HG02981 (cell line): ENCODE data around the gene ARMC12.
"Not testable (repeated sequence)": the region's sequence is repeated elsewhere in the genome, so short reads cannot be mapped to it uniquely, and the experiment has no call there.

Experiments used
- ATAC-seq: cut with Tn5 transposase; IDR thresholded peaks from one replicate; pipeline ENCODE4 v1.9.1; 2021; ENCODE audit warnings: mild to moderate bottlenecking, moderate library complexity; ENCODE audit not compliant: unreplicated experiment

ARMC12 gene, protein sequence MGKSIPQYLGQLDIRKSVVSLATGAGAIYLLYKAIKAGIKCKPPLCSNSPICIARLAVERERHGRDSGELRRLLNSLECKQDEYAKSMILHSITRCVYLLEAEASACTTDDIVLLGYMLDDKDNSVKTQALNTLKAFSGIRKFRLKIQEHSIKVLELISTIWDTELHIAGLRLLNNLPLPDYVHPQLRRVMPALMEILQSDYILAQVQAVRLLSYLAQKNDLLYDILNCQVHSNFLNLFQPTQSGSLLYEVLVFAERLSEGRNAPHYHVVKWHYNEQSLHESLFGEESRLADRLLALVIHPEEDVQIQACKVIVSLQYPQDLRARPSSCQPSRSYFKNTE

DNA sequence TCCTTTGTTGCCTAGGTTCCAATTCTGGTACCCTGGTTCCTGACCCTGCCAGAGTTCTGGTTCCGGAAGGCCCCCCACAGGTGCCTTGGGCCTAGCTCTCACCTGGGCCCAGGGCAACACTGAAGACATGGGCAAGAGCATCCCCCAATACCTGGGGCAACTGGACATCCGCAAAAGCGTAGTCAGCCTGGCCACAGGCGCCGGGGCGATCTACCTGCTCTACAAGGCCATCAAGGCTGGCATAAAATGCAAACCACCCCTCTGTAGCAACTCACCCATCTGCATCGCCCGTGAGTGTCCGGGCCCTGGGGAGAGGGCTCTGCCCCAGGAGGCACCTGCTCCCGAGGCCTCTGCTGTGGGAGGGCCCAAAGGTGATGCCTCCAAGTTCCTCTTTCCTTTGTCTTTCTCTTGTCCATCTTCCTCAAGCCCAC lies at the start of gene ARMC12:
TSS of gene ARMC12 (plus strand) at position 51 of the 431 bp plus-strand sequence. CDS start at position 128, 77 bp downstream.
- ATAC-seq, result no peak

DNA sequence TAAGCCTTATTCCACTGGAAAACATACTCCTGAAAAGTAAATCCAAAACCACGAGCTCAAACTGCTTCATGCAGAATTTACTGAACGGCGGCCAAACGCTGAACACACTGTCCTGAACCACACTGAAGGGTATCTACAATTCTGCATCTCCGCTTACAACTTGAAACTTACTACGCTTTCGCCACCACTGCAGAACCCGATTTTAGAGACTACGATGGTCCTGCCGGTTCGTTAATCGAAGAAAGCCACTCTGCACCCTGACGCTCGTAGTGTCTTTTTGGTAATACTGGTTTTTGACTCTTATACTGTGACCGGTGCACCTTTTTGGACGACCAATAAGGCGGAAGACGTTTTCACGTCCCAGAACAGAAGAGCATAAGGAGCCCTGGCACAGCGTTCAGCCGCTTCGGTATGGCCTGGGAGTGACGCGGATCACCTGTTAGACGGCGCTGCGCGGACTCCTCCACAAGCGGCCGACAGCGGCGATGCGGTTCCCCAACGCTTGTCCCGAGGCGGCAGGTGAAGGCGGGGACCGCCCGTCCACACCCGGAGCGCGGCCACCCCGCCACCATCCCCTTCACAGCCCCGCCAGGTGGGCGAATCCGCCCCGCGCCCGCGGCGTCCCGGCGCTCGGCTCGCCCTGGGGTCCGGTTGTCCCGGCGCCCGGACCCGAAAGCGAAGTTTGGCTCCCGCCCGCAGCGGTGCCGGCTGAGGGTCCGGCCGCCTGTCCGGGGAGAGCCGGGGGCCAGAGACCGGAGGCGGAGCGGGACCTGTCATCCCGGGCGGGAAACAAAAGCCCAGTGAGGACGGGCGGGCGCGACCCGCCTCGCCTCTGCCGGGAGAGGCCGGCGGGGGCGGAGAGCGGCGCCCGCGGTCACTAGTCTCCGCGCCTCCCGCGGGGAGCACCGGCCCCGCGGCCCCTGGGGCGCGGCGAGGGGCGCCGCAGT lies 48.9 kb upstream of the ARMC12 start:
- peak; percentile 44 for ATAC-seq

DNA sequence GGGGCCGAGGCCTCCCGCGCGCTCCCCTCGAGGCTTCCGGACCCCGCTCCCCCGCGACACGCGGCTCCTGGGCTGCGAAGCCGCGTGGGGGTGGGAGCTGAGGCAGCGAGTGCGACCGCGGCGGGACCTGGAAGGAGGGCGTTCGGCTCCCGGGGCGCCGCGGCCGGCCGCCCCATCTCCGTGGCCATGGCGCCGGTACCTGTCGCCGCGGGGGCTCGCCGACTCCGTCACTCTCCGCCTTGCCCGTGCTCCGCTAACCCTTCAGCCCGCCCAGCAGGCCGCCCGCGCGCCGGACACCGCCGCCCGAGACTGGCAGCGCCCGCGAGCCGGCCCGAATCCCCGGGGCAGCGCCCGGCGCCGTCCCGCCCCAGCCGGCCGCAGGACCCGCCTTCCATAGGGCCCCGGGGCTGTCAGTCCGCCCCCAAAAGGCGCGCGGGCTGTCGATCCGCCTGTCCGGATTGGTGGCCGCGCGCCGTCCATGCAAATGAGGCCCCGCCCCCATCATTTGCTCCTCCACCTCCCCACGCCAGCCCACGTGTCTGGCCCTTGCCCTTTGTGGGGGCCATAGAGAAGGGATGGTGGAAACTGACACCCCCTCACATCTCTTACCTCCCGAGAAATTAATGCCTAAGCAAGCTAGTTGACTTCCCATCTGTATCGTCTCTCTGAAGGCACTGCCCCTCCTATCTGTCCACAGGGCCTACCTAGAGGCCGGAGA lies 48.1 kb upstream of the ARMC12 start, which contains the start of gene FKBP5:
TSS of gene FKBP5 (minus strand) at position 311 of the 718 bp plus-strand sequence. CDS start 46,091 bp downstream, outside the sequence.
- ATAC-seq, result peak; percentile 81

DNA sequence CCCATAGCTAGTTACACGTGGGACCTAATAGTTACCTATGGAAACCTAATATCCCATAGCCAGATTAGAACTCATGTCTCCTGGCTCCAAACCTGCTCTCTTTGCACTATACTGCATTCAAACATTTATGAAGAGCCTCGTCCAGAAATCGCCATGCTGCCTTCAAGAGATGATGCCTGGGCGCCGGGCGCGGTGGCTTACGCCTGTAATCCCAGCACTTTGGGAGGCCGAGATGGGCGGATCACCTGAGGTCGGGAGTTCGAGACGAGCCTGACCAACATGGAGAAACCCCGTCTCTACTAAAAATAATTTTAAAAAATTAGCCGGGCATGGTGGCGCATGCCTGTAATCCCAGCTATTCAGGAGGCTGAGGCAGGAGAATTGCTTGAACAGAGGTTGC lies 46.8 kb upstream of the ARMC12 start:
- not testable (repeated sequence) for ATAC-seq

DNA sequence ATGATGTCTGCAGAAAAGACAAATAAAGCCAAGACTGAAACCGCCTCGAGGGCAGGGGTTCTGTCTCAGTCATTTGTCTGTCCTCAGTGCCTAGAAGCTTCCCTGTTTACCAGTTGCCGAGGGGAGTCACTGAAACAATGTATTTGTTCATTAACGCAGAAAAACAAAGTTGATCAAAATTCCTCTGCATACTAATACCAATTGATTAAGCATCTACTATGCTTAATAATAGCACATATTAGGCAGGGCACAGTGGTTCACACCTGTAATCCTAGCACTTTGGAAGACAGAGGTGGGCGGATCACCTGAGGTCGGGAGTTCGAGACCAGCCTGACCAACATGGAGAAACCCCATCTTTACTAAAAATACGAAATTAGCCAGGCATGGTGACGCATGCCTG lies 46.3 kb upstream of the ARMC12 start:
- no peak for ATAC-seq

DNA sequence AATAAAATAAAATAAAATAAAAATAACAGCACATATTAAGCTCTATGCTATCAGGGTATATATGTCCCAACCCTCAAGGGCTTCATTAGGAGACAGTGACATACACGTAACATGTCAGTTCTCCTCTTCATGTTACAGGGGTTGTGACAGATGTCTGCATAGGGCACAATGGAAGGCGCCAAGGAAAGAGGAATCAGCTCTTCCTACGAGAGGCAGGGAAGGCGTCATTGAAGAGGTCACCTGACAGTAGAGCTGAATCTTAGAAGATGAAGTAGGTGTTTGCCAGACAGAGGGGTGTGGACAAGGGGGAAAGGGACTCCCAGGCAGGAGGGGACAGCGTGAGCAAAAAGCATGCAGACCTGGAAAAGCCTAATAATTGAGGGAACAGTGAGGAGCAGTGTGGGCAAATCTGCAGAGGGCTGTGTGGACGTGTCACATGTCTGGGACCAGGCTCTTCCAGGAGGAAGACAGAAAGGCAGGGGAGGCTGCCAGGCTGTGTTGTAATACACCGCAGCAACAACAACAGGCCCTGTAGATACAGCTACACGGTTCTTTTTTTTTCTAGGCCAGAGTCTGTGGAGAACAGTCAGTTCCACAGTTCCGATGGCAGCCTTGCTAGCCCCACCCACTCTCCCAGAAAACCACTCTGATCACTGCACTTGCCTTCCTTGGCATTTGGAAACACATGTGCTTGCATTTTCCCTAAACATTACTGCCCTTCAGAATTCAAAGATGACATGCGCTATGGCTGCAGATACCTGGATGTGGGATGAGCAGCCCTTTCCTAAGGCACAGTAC lies 45.6 kb upstream of the ARMC12 start:
- no peak for ATAC-seq

DNA sequence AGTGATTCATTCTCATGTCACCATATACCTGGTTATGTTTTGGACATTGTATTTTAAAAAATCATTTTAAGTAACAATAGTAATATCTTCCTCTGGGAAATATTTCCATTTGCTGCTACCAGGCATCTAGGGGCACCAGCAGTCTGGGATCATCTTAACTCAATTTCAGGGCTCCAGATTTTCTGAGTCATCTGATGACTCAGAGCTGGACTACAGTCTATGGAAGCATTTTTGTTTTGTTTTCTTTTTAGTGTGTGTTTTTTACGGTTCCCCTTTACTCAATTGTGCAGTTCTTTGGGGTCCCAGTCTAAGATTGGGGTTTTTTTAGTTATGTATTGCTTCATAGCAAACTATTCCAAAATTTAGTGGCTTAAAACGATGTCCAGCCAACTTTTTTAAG lies 42.4 kb upstream of the ARMC12 start:
- no peak for ATAC-seq

DNA sequence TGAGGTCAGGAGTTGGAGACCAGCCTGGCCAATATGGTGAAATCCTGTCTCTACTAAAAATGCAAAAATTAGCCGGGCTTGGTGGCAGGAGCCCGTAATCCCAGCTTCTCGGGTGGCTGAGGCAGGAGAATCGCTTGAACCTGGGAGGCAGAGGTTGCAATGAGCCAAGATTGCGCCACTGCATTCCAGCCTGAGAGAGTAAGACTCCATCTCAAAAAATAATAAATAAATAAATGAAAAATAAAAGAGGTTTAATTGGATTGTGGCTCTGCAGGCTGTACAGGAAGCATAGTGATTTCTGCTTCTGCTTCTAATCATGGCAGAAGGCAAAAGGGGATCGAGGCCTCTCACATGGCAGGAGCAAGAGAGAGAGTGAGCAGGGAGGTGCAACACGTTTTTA lies 38.4 kb upstream of the ARMC12 start:
- not testable (repeated sequence) for ATAC-seq

DNA sequence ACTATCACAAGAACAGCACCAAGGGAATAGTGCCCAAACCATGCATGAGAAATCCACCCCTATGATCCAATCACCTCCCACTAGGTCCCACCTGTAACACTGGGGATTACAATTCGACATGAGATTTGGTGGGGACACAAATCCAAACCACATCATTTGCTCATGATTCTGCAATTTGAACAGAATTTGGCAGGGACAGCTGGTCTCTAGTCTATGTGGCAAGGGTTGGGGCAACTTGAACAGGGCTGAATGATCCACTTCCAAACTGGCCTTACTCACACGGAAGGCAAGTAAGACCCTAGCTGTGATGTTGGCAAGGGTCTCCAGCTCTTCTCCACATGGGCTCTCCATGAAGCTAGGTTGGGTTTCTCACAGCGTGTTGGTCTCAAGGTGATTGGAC lies 38.0 kb upstream of the ARMC12 start:
- ATAC-seq, result no peak

DNA sequence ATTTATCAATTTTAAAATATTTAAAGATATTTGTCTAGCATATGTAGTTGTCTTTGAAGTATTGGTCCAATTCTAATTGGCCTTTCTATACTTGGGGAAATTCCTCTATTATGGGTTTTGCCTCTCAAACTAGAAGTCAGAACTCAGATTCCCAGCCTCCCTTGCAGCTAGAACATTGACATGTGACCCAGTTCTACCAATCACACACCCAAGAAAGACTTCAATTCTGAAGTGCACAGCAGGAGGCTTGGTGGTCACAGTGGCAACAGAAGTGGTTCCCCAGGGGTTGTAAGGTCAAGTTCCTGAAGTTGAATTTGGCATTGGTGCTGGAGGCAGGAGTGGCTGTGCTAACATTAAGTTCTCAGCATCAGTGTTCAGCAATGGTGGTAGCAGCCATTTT lies 33.3 kb upstream of the ARMC12 start:
- no peak for ATAC-seq

DNA sequence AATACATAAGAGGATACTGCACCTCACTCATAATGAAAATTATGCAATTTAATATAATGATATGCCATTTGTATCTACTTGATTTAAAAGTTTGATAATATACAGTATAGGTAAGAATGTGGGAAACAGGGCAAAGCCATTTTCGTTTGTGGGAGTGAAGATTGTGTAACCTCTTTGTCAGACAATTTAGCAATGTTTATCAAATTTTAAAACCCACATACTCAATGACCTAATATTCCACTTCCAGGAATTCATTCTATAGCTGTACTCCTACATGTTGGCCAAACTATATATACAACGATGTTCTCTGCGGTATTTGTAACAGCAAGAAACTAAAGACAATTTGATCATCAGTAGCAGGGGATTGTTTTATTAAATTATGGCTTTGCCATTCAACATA lies 30.4 kb upstream of the ARMC12 start:
- ATAC-seq, result no peak

DNA sequence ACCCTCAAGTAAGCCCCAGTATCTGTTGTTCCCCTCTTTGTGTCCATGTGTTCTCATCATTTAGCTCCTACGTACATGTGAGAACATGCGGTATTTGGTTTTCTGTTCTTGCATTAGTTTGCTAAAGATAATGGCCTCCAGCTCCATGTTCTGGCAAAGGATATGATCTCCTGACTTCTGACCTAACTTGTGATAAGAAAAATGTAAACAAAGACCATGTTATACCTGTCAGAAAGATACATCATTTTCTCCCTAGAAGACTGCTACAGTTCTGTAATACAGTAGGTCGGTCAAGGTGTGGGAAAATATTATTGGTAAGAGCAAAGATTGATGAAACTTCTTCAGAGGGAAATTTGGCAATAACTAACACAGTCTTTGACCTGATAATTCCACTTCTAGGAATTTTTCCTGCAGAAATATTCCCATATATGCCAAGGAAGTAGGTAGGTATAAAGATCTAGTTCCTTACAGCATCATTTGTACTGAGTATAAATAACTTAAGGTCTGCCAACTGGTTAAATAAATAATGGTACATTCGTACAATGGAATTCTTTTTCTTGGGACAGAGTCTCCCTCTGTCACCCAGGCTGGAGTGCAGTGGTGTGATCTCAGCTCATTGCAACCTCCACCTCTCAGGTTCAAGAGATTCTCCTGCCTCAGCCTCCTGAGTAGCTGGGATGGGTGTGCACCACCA lies 29.0 kb upstream of the ARMC12 start:
- no peak for ATAC-seq

DNA sequence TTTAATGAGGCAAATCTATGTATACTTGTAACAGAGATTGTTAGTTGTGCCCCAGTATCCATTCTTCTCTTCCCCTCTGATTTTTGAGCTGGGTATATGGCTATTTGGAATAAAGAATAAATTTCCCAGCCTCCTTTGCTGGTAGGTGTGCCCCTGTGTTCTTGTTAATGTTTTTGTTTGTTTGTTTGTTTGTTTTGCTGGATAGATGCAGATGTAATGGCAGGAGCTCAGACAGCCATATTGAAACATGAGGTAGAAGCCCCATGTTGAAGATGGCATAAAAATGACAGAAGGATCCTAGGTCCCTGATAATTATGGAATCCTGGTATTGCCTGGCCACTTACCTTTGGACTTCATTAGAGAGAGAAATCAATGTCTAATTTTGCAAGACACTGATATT lies 28.2 kb upstream of the ARMC12 start:
- no peak for ATAC-seq

DNA sequence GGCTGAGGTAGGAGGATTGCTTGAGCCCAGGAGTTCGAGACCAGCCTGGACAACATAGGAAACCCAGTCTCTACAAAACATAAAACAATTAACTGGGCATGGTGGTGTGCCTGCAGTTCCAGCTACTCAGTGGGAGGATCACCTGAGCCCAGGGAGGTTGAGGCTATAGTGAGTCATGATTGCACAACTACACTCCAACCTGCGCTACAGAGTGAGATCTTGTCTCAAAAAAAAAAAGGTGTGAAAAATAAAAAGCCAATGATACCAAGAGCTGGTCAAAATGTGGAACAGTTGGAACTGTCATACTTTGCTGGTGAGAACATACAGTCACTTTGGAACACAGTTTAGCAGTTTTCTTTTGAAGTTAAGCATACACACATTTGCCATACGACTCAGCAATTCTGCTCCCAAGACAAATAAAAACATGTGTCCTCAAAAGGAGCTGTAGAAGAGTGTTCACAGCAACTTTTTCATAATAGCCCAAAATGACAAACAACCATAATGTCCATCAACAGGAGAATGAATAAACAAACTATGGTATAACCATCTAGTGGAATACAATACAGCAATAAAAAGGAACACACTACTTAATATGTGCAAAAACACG lies 26.5 kb upstream of the ARMC12 start:
- ATAC-seq, result no peak

DNA sequence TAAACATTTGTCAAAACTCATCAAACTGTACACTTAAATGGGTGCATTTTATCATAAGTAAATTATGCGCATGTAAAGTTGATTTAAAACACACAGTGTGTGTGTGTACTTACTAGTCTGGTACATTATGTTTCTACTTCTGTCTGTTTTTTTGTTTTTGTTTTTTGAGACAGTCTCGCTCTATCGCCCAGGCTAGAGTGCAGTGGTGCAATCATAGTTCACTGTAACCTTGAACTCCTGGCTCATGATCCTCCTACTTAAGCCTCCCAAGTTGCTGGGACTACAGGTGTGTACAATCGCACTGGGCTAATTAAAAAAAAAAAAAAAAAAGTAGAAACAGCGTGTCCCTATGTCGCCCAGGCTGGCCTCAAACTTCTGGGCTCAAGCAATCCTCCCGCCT lies 25.1 kb upstream of the ARMC12 start:
- no peak for ATAC-seq

DNA sequence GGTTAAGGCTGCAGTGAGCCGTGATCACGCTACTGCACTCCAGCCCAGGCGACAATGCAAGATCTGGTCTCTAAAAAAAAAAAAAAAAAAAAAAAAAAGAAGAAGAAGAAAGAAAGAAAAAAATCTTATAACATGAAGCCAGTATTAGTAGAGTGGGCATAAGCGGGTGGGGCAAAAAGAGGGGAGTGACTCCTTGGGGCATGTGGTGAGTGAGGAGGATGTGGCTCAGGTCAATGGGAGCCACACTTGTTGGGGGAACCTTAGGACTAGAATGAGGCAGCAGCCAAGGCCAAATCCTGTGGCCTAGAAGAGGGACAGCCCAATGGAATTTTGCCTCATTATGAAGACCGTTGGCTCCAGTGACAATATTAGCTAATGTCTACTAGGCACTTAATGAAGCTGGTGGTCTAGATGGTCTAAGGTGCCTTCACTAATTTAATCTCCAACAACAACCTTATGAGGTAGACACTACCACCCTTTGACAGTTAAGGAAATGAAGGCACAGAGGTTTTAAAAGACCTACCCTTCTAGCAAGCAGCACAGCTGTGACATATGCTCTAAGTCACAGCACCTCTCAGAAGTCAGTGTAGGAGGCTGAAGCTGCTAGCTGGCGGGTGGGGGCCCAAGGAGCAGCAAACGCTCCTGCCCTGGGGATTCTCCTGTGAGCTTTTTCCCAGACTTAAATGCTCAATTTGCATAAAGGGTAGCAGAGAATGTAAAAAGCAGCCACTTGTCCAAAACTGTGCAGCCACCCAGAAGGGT lies 23.6 kb upstream of the ARMC12 start:
- ATAC-seq, result no peak

DNA sequence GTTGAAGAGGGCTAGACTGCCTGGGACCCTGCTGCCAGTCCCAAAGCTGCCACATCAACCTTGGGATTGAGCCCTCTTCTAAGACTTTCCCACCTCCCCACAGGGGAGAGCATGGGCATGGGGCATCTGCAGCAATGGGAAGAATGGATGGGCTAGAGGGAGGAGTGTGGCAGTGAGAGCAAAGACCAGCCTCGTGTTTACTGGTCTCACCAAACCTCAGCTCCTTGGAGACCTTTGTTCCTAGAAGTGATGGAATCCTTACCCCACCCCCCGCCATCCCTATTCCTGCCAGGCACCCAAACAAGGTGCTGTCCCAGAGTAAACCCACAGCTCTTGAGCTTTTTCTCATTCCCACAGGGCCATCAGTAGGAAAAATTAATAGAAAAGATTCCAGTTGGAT lies 20.0 kb upstream of the ARMC12 start:
- ATAC-seq, result no peak
